Measurements from ENCODE around the gene TPR. TPM values are rescaled to one million over a fixed set of nuclear protein-coding genes. Genes with fewer than 3 reads are reported as not detected.
A peak's percentile ranks its signal among the peaks of the same experiment; 100 is the strongest.

The TPR gene
- 73.8 TPM for total RNA-seq
- 10 to 100 TPM; 49.8 to 70.7 (median 56.5) TPM for polyA plus RNA-seq (ENCODE audit: insufficient read depth in 1 of 8, insufficient read length in 8 of 8, low replicate concordance in 1 of 8)
- long read RNA-seq, donor 1, partial matches to known transcripts, result 10 of 10 reads
- long read RNA-seq, donor 1, other reads (novel, unspliced or antisense), result 0 of 10 reads
- long read RNA-seq, donor 2, result 0 reads
- long read RNA-seq, donor 3, partial matches to known transcripts, result 33 of 33 reads
- long read RNA-seq, donor 3, other reads (novel, unspliced or antisense), result 0 of 33 reads
- long read RNA-seq, donor 4, partial matches to known transcripts, result 0 of 1 reads
- long read RNA-seq, donor 4, other reads (novel, unspliced or antisense), result 0 of 1 reads
- long read RNA-seq, donor 5, partial matches to known transcripts, result 67 of 77 reads
- long read RNA-seq, donor 5, other reads (novel, unspliced or antisense), result 10 of 77 reads
- long read RNA-seq, donor 6, partial matches to known transcripts, result 14 of 14 reads
- long read RNA-seq, donor 6, other reads (novel, unspliced or antisense), result 0 of 14 reads
- long read RNA-seq, donor 7, partial matches to known transcripts, result 51 of 52 reads
- long read RNA-seq, donor 7, other reads (novel, unspliced or antisense), result 0 of 52 reads
- long read RNA-seq, donor 8, result 0 reads
- long read RNA-seq, donor 9, partial matches to known transcripts, result 8 of 8 reads
- long read RNA-seq, donor 9, other reads (novel, unspliced or antisense), result 0 of 8 reads
- long read RNA-seq, donor 10, partial matches to known transcripts, result 19 of 27 reads
- long read RNA-seq, donor 10, other reads (novel, unspliced or antisense), result 7 of 27 reads
- long read RNA-seq, donor 11, partial matches to known transcripts, result 13 of 13 reads
- long read RNA-seq, donor 11, other reads (novel, unspliced or antisense), result 0 of 13 reads

GRCh38 chr1:186375152-186375928 is at the start of gene TPR, which contains the start of gene ODR4:
TPR (minus strand) TSS chr1:186375253; CDS start chr1:186375028, 225 bp downstream.
ODR4 (plus strand) TSS chr1:186375838; CDS start chr1:186379786, 3,948 bp downstream.
- Histone ChIP-seq H3K27me3 (ENCODE audit: control insufficient read depth, insufficient read depth, low read length) (no peaks in the 10 kb centered on the region), H3K27ac (ENCODE audit: low read length) (peak within 1 kb of the TSS; percentile 99), H3K36me3 (ENCODE audit: control insufficient read depth, insufficient read depth, low read length) (peaks cover 6% of the 10 kb centered on the region), H3K9me3 (replicated peaks; ENCODE audit: control insufficient read depth, low read depth, low read length) (no peaks in the 10 kb centered on the region), H3K4me1 (ENCODE audit: control insufficient read depth, insufficient read depth, low read length) (peaks cover 3% of the 10 kb centered on the region), H3K4me3 (ENCODE audit: low read length) (peak within 1 kb of the TSS; percentile 89)
- DNase-seq, result peak; percentile 100
- WGBS (ENCODE audit: insufficient coverage), result 0% methylated on average over 45 of the region's 60 CpGs

GRCh38 chr1:186424539-186424938 is 49.5 kb upstream of the TPR start:
- Histone ChIP-seq H3K4me1 (ENCODE audit: control insufficient read depth, insufficient read depth, low read length) (no peaks in the 10 kb centered on the region), H3K27me3 (ENCODE audit: control insufficient read depth, insufficient read depth, low read length) (no peaks in the 10 kb centered on the region), H3K27ac (ENCODE audit: low read length) (no peak overlapping the region), H3K4me3 (ENCODE audit: low read length) (no peak overlapping the region), H3K9me3 (replicated peaks; ENCODE audit: control insufficient read depth, low read depth, low read length) (no peaks in the 10 kb centered on the region), H3K36me3 (ENCODE audit: control insufficient read depth, insufficient read depth, low read length) (no peaks in the 10 kb centered on the region)
- peak; percentile 38 for DNase-seq
- WGBS (ENCODE audit: insufficient coverage), result 100% methylated on average over 1 of the region's 2 CpGs

- H3K27me3 ChIP-seq (ENCODE audit: control insufficient read depth, insufficient read depth, low read length), result no peaks in the 10 kb centered on the region
- peak overlapping the region; percentile 45 for H3K27ac ChIP-seq (ENCODE audit: low read length)
- peaks cover 8% of the 10 kb centered on the region for H3K36me3 ChIP-seq (ENCODE audit: control insufficient read depth, insufficient read depth, low read length)
- DNase-seq, result no peak
- no peaks in the 10 kb centered on the region for H3K9me3 ChIP-seq (replicated peaks; ENCODE audit: control insufficient read depth, low read depth, low read length)
- H3K4me1 ChIP-seq (ENCODE audit: control insufficient read depth, insufficient read depth, low read length), result no peaks in the 10 kb centered on the region
- WGBS (ENCODE audit: insufficient coverage), result 92% methylated on average over 2 of the region's 6 CpGs
- no peak overlapping the region for H3K4me3 ChIP-seq (ENCODE audit: low read length)
Observed at GRCh38 chr1:186421446-186421845, 46.4 kb upstream of the TPR start.

- no peaks in the 10 kb centered on the region for H3K27me3 ChIP-seq (ENCODE audit: control insufficient read depth, insufficient read depth, low read length)
- H3K4me3 ChIP-seq (ENCODE audit: low read length), result no peak overlapping the region
- H3K36me3 ChIP-seq (ENCODE audit: control insufficient read depth, insufficient read depth, low read length), result peaks cover 8% of the 10 kb centered on the region
- peak overlapping the region; percentile 57 for H3K27ac ChIP-seq (ENCODE audit: low read length)
- DNase-seq, result peak; percentile 77
- no peaks in the 10 kb centered on the region for H3K9me3 ChIP-seq (replicated peaks; ENCODE audit: control insufficient read depth, low read depth, low read length)
- no CpG with 5 or more reads among the region's 1 CpG for WGBS (ENCODE audit: insufficient coverage)
- H3K4me1 ChIP-seq (ENCODE audit: control insufficient read depth, insufficient read depth, low read length), result no peaks in the 10 kb centered on the region
Observed at GRCh38 chr1:186420923-186421322, 45.9 kb upstream of the TPR start.

GRCh38 chr1:186420311-186420710 is 45.3 kb upstream of the TPR start:
- no peak for DNase-seq
- Histone ChIP-seq H3K27me3 (ENCODE audit: control insufficient read depth, insufficient read depth, low read length) (no peaks in the 10 kb centered on the region), H3K9me3 (replicated peaks; ENCODE audit: control insufficient read depth, low read depth, low read length) (no peaks in the 10 kb centered on the region), H3K27ac (ENCODE audit: low read length) (peak overlapping the region; percentile 57), H3K36me3 (ENCODE audit: control insufficient read depth, insufficient read depth, low read length) (peaks cover 10% of the 10 kb centered on the region), H3K4me3 (ENCODE audit: low read length) (no peak overlapping the region), H3K4me1 (ENCODE audit: control insufficient read depth, insufficient read depth, low read length) (no peaks in the 10 kb centered on the region)

GRCh38 chr1:186418503-186418902 is 43.5 kb upstream of the TPR start:
- Histone ChIP-seq H3K27me3 (ENCODE audit: control insufficient read depth, insufficient read depth, low read length) (no peaks in the 10 kb centered on the region), H3K9me3 (replicated peaks; ENCODE audit: control insufficient read depth, low read depth, low read length) (no peaks in the 10 kb centered on the region), H3K4me3 (ENCODE audit: low read length) (no peak overlapping the region), H3K36me3 (ENCODE audit: control insufficient read depth, insufficient read depth, low read length) (peaks cover 10% of the 10 kb centered on the region), H3K27ac (ENCODE audit: low read length) (no peak overlapping the region), H3K4me1 (ENCODE audit: control insufficient read depth, insufficient read depth, low read length) (no peaks in the 10 kb centered on the region)
- no CpG with 5 or more reads among the region's 4 CpGs for WGBS (ENCODE audit: insufficient coverage)
- no peak for DNase-seq

GRCh38 chr1:186413319-186413718 is 38.3 kb upstream of the TPR start:
- Histone ChIP-seq H3K27me3 (ENCODE audit: control insufficient read depth, insufficient read depth, low read length) (no peaks in the 10 kb centered on the region), H3K4me3 (ENCODE audit: low read length) (no peak overlapping the region), H3K36me3 (ENCODE audit: control insufficient read depth, insufficient read depth, low read length) (peaks cover 6% of the 10 kb centered on the region), H3K27ac (ENCODE audit: low read length) (no peak overlapping the region), H3K9me3 (replicated peaks; ENCODE audit: control insufficient read depth, low read depth, low read length) (no peaks in the 10 kb centered on the region), H3K4me1 (ENCODE audit: control insufficient read depth, insufficient read depth, low read length) (no peaks in the 10 kb centered on the region)
- WGBS (ENCODE audit: insufficient coverage), result no CpG with 5 or more reads among the region's 1 CpG
- DNase-seq, result no peak

GRCh38 chr1:186409091-186409490 is 34.0 kb upstream of the TPR start:
- Histone ChIP-seq H3K36me3 (ENCODE audit: control insufficient read depth, insufficient read depth, low read length) (peaks cover 8% of the 10 kb centered on the region), H3K27ac (ENCODE audit: low read length) (no peak overlapping the region), H3K4me1 (ENCODE audit: control insufficient read depth, insufficient read depth, low read length) (no peaks in the 10 kb centered on the region), H3K4me3 (ENCODE audit: low read length) (no peak overlapping the region), H3K9me3 (replicated peaks; ENCODE audit: control insufficient read depth, low read depth, low read length) (no peaks in the 10 kb centered on the region), H3K27me3 (ENCODE audit: control insufficient read depth, insufficient read depth, low read length) (no peaks in the 10 kb centered on the region)
- no CpG with 5 or more reads among the region's 3 CpGs for WGBS (ENCODE audit: insufficient coverage)
- peak; percentile 40 for DNase-seq

- no CpG with 5 or more reads among the region's 5 CpGs for WGBS (ENCODE audit: insufficient coverage)
- H3K27ac ChIP-seq (ENCODE audit: low read length), result no peak overlapping the region
- H3K4me3 ChIP-seq (ENCODE audit: low read length), result no peak overlapping the region
- H3K4me1 ChIP-seq (ENCODE audit: control insufficient read depth, insufficient read depth, low read length), result no peaks in the 10 kb centered on the region
- DNase-seq, result peak; percentile 59
- no peaks in the 10 kb centered on the region for H3K27me3 ChIP-seq (ENCODE audit: control insufficient read depth, insufficient read depth, low read length)
- no peaks in the 10 kb centered on the region for H3K9me3 ChIP-seq (replicated peaks; ENCODE audit: control insufficient read depth, low read depth, low read length)
- peaks cover 16% of the 10 kb centered on the region for H3K36me3 ChIP-seq (ENCODE audit: control insufficient read depth, insufficient read depth, low read length)
Observed at GRCh38 chr1:186404454-186405051, 29.5 kb upstream of the TPR start.
